Measurements from ENCODE around the gene CDH22. TPM values are rescaled to one million over a fixed set of nuclear protein-coding genes. Genes with fewer than 3 reads are reported as not detected.

Gene CDH22
- total RNA-seq, 1 donor from 2014 or later = 0.09 TPM

DNA sequence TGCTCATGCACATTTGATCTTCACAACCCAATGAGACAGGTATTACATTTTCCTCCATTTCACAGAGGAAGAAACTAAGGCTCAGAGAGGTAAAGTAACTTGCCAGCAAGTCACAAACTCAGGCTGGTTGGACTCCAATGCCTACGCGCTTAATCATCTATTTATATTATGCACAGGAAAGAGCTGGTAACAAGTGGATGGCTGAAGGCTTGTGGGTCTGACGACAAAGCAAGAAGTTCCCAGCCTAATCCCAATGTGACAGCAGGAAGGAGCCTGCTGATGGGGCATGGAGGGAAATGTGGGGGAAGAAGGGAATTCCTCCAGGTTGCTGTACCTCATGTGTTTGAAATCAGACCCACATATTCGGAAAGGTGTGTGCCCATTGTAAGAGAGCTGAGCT is 3.9 kb downstream of the CDH22 start:
- H3K36me3 Mint-ChIP-seq (ENCODE audit: low read depth) = no peaks in the 10 kb centered on the region
- DNase-seq (ENCODE audit: low read depth, low spot score) = no peak
- peaks cover 84% of the 10 kb centered on the region for H3K27me3 Mint-ChIP-seq (ENCODE audit: low read depth)

GRCh38 chr20:46303176-46303956 is 4.9 kb downstream of the CDH22 start:
- H3K27me3 Mint-ChIP-seq (ENCODE audit: low read depth) = peaks cover 85% of the 10 kb centered on the region
- no peaks in the 10 kb centered on the region for H3K4me1 Mint-ChIP-seq
- no peak for DNase-seq (ENCODE audit: low read depth, low spot score)
- no peaks in the 10 kb centered on the region for H3K36me3 Mint-ChIP-seq (ENCODE audit: low read depth)
- H3K27ac Mint-ChIP-seq (ENCODE audit: unreplicated experiment) = no peak overlapping the region
- no peaks in the 10 kb centered on the region for H3K9me3 Mint-ChIP-seq
- no peak for TF ChIP-seq CTCF (conservative IDR thresholded peaks at IDR 0.05)
- H3K4me3 Mint-ChIP-seq = no peak overlapping the region

More for the DNA sequence above, 3.9 kb downstream of the CDH22 start:
- no peak for TF ChIP-seq CTCF (conservative IDR thresholded peaks at IDR 0.05)
- Mint-ChIP-seq H3K9me3 (no peaks in the 10 kb centered on the region), H3K4me3 (no peak overlapping the region), H3K27ac (ENCODE audit: unreplicated experiment) (no peak overlapping the region), H3K4me1 (peaks cover 4% of the 10 kb centered on the region)

DNA sequence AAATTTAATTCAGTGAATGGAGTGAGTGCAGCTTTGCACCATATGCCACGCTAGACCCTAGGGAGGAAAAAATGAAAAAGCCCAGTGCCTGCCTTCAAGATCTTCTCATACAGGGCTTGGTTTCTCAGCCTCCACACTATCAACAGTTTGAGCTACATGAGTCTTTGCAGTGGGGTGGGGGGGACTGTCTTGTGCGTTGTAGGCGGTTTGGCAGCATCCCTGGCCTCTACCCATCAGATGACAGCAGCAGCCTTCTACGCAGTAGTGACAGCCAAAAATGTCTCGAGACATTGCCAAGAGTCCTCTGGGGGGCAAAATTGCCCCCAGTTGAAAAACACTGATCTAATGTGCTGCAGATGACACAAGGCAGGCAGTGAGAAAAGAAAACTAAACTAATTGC is 6.2 kb downstream of the CDH22 start:
- Mint-ChIP-seq H3K9me3 (no peaks in the 10 kb centered on the region), H3K4me3 (no peak overlapping the region), H3K27ac (ENCODE audit: unreplicated experiment) (no peak overlapping the region), H3K27me3 (ENCODE audit: low read depth) (peaks cover 92% of the 10 kb centered on the region), H3K4me1 (no peaks in the 10 kb centered on the region), H3K36me3 (ENCODE audit: low read depth) (no peaks in the 10 kb centered on the region)
- TF ChIP-seq CTCF (conservative IDR thresholded peaks at IDR 0.05) = no peak
- no peak for DNase-seq (ENCODE audit: low read depth, low spot score)

- DNase-seq (ENCODE audit: low read depth, low spot score) = no peak
- Mint-ChIP-seq H3K4me3 (no peak overlapping the region), H3K4me1 (no peaks in the 10 kb centered on the region), H3K9me3 (no peaks in the 10 kb centered on the region), H3K27ac (ENCODE audit: unreplicated experiment) (no peak overlapping the region), H3K36me3 (ENCODE audit: low read depth) (no peaks in the 10 kb centered on the region), H3K27me3 (ENCODE audit: low read depth) (peaks cover 92% of the 10 kb centered on the region)
- no peak for TF ChIP-seq CTCF (conservative IDR thresholded peaks at IDR 0.05)
These were observed 8.0 kb downstream of the CDH22 start for GRCh38 chr20:46300281-46300680.

- Mint-ChIP-seq H3K4me1 (peaks cover 11% of the 10 kb centered on the region), H3K27me3 (ENCODE audit: low read depth) (peaks cover 92% of the 10 kb centered on the region), H3K4me3 (no peak overlapping the region), H3K36me3 (ENCODE audit: low read depth) (no peaks in the 10 kb centered on the region), H3K27ac (ENCODE audit: unreplicated experiment) (no peak overlapping the region), H3K9me3 (no peaks in the 10 kb centered on the region)
- TF ChIP-seq CTCF (conservative IDR thresholded peaks at IDR 0.05) = no peak
- DNase-seq (ENCODE audit: low read depth, low spot score) = no peak
These were observed 9.2 kb downstream of the CDH22 start for GRCh38 chr20:46299078-46299477.

Data from neural crest cell (in vitro differentiated cells).